Heart left ventricle (tissue), 16 donors: ENCODE data around the gene NUBP1. TPM values are rescaled to one million over a fixed set of nuclear protein-coding genes. Genes with fewer than 3 reads are reported as not detected.

Source experiments
- ATAC-seq, 4 donors: fragments of 200-7000 bp; cut with Tn5 transposase; one replicate each; pipeline ENCODE4 v1.9.1; 2020 to 2022; ENCODE audit warnings: moderate library complexity in 4 of 4, mild to moderate bottlenecking in 3 of 4, moderate number of reproducible peaks in 1 of 4
- DNase-seq, 5 donors: peaks; one replicate each; pipeline ENCODE4 v3.0.0-alpha.2; 2020
- H3K27ac ChIP-seq, 12 donors: fragments of 200-600 bp; sonication (generic) in 4 of 12; one replicate each; pipeline versions ENCODE4 v1.5.0 to v1.8.0; 2016 to 2022; ENCODE audit warnings: mild to moderate bottlenecking in 2 of 12
- H3K27me3 ChIP-seq, 9 donors: fragments of 200-600 bp; sonication (generic) in 2 of 9; one replicate each; pipeline versions ENCODE4 v1.5.1 to v1.8.0; 2016 to 2022; ENCODE audit warnings: mild to moderate bottlenecking in 3 of 9
- H3K36me3 ChIP-seq, 9 donors: fragments of 200-600 bp; sonication (generic) in 2 of 9; one replicate each; pipeline versions ENCODE4 v1.5.0 to v1.8.0; 2018 to 2022; ENCODE audit warnings: mild to moderate bottlenecking in 2 of 9
- H3K4me1 ChIP-seq, 12 donors: fragments of 200-600 bp; sonication (generic) in 4 of 12; one replicate each; pipeline versions ENCODE4 v1.5.0 to v1.8.0; 2016 to 2022; ENCODE audit warnings: mild to moderate bottlenecking in 3 of 12
- H3K4me3 ChIP-seq, 12 donors: fragments of 200-600 bp; sonication (generic) in 4 of 12; one replicate each; pipeline versions ENCODE4 v1.5.0 to v1.8.0; 2017 to 2022; ENCODE audit warnings: mild to moderate bottlenecking in 9 of 12, moderate library complexity in 4 of 12
- H3K9me3 ChIP-seq, 12 donors: fragments of 200-600 bp; sonication (generic) in 4 of 12; one replicate each; pipeline versions ENCODE4 v1.5.0 to v1.8.0; 2016 to 2022; ENCODE audit warnings: mild to moderate bottlenecking in 1 of 12
- CTCF ChIP-seq, 12 donors: fragments of 200-600 bp; sonication (generic) in 4 of 12; IDR thresholded peaks; one replicate each; pipeline versions ENCODE4 v1.5.0 to v1.8.0; 2018 to 2022; ENCODE audit warnings: antibody characterized with exemption in 12 of 12, mild to moderate bottlenecking in 5 of 12
- POLR2A ChIP-seq, 2 donors: fragments of 450-650 bp; IDR thresholded peaks; one replicate each; pipeline ENCODE4 v1.6.1; 2017; ENCODE audit warnings: antibody characterized with exemption in 2 of 2, mild to moderate bottlenecking in 2 of 2, moderate library complexity in 2 of 2
- WGBS, 4 donors: extraction: QIAGEN DNeasy Blood & Tissue Kit in 2 of 4; methylation state at CpG; one replicate each; pipeline versions ENCODE4 v1.1.5 to v1.1.7; 2013 to 2018; 5-methylcytosine and 5-hydroxymethylcytosine counted together
- intact Hi-C, 10 donors: fragments of 100-400 bp; cut with DNase I; formaldehyde crosslinking; loops; one replicate each; pipeline versions ENCODE4 v1.11.1 to v1.14.2; 2022
- polyA plus RNA-seq, 2 donors: library from polyadenylated mRNA; stranded (reverse); fragments of 200-250 nt; gene quantifications; one replicate each; pipeline ENCODE4 v1.2.3, GENCODE V29; 2013
- total RNA-seq, 9 donors: library from RNA; depleted of rRNA in 2 of 9; stranded (reverse); fragments of >200 nt in 2 of 9; fragmentation: NEBNext Ultra II Directional in 3 of 9; extraction: Animal tissue kit (Norgen Biotek cat#: 25700) in 3 of 9; gene quantifications; one replicate each; pipeline versions ENCODE4 v1.1.0 to v1.2.4, GENCODE V29; 2016 to 2023
- donor health status: ischemic (EF 13 %, LVEDD 7.1; RV severe dilation, severe dysfunction).
- donor health status: healthy with polysubstance abuse.
- donor health status: DM: no; HTN: yes; CAD: no.
- donor health status: DM: no; HTN: no; CAD: no.
- donor health status: ischemic (EF 25% LVEDD 6.9; RV normal size, moderate dysfunction).
- donor health status: ischemic (EF 25% LVEDD 5.7; RV mildly dilated, moderate dysfunction).
- donor health status: healthy.
- donor health status: DM: yes; HTN: yes; CAD: no.
- donor health status: ischemic (EF 35%, LVEDD 5.7; RV mildly dilated, moderate dysfunction).
- donor health status: nonischemic (EF 11% LVEDD 7.7; RV severe dilation, severe dysfunction).
- donor health status: DM: yes; HTN: yes; CAD: no.
- donor health status: PGD.
- donor health status: ischemic (EF 29% LVEDD 5.4; RV normal size, mild dysfunction).
- donor health status: nonischemic (EF 23%, LVEDD 6.1; RV moderate dilation, normal function).

Gene NUBP1
- total and polyA plus RNA-seq, 11 donors = 34.0 to 60.0 (median 50.9) TPM

GRCh38 chr16:10762336-10763016 lies 18.8 kb downstream of the NUBP1 start:
- TF ChIP-seq POLR2A (IDR thresholded peaks at IDR 0.05) (no peak), CTCF (IDR thresholded peaks at IDR 0.05) (no peak)
- intact Hi-C loops = loop anchor here in 1 of 10 donors (5.0 to 10.0 kb wide), 2 partner anchors 52 to 150 kb away; partner anchors contain the start of gene TVP23A
- H3K4me3 ChIP-seq = no peak overlapping the region
- H3K36me3 ChIP-seq = peaks cover 8 to 89% (median 77%) of the 10 kb centered on the region in 9 donors
- no peaks in the 10 kb centered on the region for H3K9me3 ChIP-seq
- H3K27ac ChIP-seq = no peak overlapping the region
- ATAC-seq (peak in 1 of 4 donors; percentile 24), DNase-seq (no peak)
- 91 to 96% (median 94%) methylated on average over 21 to 35 of the region's 35 CpGs for WGBS, 4 donors
- H3K4me1 ChIP-seq = peaks cover 0 to 32% (median 7%) of the 10 kb centered on the region in 12 donors
- no peaks in the 10 kb centered on the region for H3K27me3 ChIP-seq

- DNase-seq (no peak), ATAC-seq (no peak)
- Histone ChIP-seq H3K9me3 (no peaks in the 10 kb centered on the region), H3K4me1 (peaks cover 0 to 32% (median 7%) of the 10 kb centered on the region in 12 donors), H3K4me3 (no peak overlapping the region), H3K36me3 (peaks cover 8 to 89% (median 73%) of the 10 kb centered on the region in 9 donors), H3K27me3 (no peaks in the 10 kb centered on the region), H3K27ac (no peak overlapping the region)
- intact Hi-C loops = loop anchor here in 1 of 10 donors (5.0 to 10.0 kb wide), 2 partner anchors 51 to 149 kb away; partner anchors contain the start of gene TVP23A
- TF ChIP-seq POLR2A (IDR thresholded peaks at IDR 0.05) = no peak
- TF ChIP-seq CTCF (IDR thresholded peaks at IDR 0.05) = no peak
- WGBS, 4 donors = 90 to 97% (median 92%) methylated on average over 7 of the region's 7 CpGs
Observed at GRCh38 chr16:10763456-10763855, 19.8 kb downstream of the NUBP1 start.

DNA sequence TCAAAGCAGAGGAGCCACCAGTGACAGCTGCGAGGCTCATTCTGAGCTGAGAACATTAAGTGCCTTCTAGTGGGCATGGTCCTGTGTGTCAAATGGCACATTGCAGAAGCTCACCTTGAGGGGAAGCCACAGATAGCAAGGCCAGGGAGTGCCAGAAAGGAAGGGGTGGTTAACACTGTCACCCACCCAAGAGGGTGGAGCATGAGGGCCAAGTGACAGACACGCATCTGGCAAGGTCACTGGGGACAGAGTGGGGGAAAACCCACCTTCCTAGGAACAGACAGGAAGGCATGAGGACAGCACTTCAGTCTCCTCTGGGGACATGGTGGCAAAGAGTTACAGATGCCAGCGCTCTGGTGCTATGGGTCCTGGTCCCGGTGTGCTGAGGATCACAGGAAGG lies 22.1 kb downstream of the NUBP1 start:
- no peak overlapping the region for H3K4me3 ChIP-seq
- DNase-seq (no peak), ATAC-seq (peak in 2 of 4 donors; percentile 19 to 20)
- H3K9me3 ChIP-seq = no peaks in the 10 kb centered on the region
- H3K27me3 ChIP-seq = no peaks in the 10 kb centered on the region
- TF ChIP-seq CTCF (IDR thresholded peaks at IDR 0.05) (no peak), POLR2A (IDR thresholded peaks at IDR 0.05) (no peak)
- peaks cover 2 to 79% (median 64%) of the 10 kb centered on the region in 9 donors for H3K36me3 ChIP-seq
- H3K27ac ChIP-seq = peak overlapping the region in 2 of 12 donors; percentile 3 to 27
- intact Hi-C loops = loop anchor here in 2 of 10 donors (5.0 to 10.0 kb wide), 2 partner anchors 49 to 137 kb away; partner anchors contain the start of gene TVP23A (in 1 of the 2)
- 58 to 75% (median 68%) methylated on average over 2 to 4 of the region's 4 CpGs for WGBS, 4 donors
- H3K4me1 ChIP-seq = peaks cover 0 to 42% (median 7%) of the 10 kb centered on the region in 12 donors

GRCh38 chr16:10767127-10767526 lies 23.5 kb downstream of the NUBP1 start:
- Histone ChIP-seq H3K4me1 (peaks cover 0 to 40% (median 7%) of the 10 kb centered on the region in 12 donors), H3K27me3 (no peaks in the 10 kb centered on the region), H3K27ac (no peak overlapping the region), H3K36me3 (peaks cover 0 to 66% (median 51%) of the 10 kb centered on the region in 9 donors), H3K4me3 (no peak overlapping the region), H3K9me3 (no peaks in the 10 kb centered on the region)
- no peak for TF ChIP-seq CTCF (IDR thresholded peaks at IDR 0.05)
- no peak for ATAC-seq
- DNase-seq = no peak
- intact Hi-C loops = loop anchor here in 2 of 10 donors (5.0 to 10.0 kb wide), 2 partner anchors 48 to 135 kb away; partner anchors contain the start of gene TVP23A (in 1 of the 2)
- 72 to 97% (median 88%) methylated on average over 6 to 7 of the region's 7 CpGs for WGBS, 4 donors
